Bronchial epithelial cell (primary cell): ENCODE data around the gene RPL7L1. TPM values are rescaled to one million over a fixed set of nuclear protein-coding genes. Genes with fewer than 3 reads are reported as not detected.

Source experiments
- DNase-seq: peaks from one replicate; pipeline ENCODE4 v3.0.0-alpha.2; 2010; ENCODE audit warnings: low read depth
- FAIRE-seq: peaks from 2 replicates; lab custom pipeline; 2011; peaks lifted over from hg19 to GRCh38; lab: Jason Lieb, UNC
- H3K27me3 ChIP-seq: 2 replicates; pipeline ENCODE4 v1.5.1; 2011; ENCODE audit warnings: low read length; ENCODE audit not compliant: control insufficient read depth, insufficient read depth
- H3K36me3 ChIP-seq: 2 replicates; pipeline ENCODE4 v1.5.1; 2011; ENCODE audit warnings: low read length; ENCODE audit not compliant: control insufficient read depth, insufficient read depth
- H3K4me3 ChIP-seq: 2 replicates; pipeline ENCODE4 v1.5.1; 2011; ENCODE audit warnings: mild to moderate bottlenecking, low read depth, low read length, control low read depth
- total RNA-seq: library from RNA; depleted of rRNA; stranded (reverse); fragments of >200 nt; gene quantifications from 2 replicates; pipeline ENCODE4 v1.2.1, GENCODE V29; 2014
- TF ChIP-seq, protein P1 (sequence below): IDR thresholded peaks from 2 replicates; pipeline ENCODE4 v1.5.1; 2011; ENCODE audit warnings: mild to moderate bottlenecking, moderate library complexity, low read length, control low read depth, inconsistent platforms; ENCODE audit not compliant: insufficient read depth, severe bottlenecking

The RPL7L1 gene
- total RNA-seq, 1 donor from 2014 or later = 109 TPM

DNA sequence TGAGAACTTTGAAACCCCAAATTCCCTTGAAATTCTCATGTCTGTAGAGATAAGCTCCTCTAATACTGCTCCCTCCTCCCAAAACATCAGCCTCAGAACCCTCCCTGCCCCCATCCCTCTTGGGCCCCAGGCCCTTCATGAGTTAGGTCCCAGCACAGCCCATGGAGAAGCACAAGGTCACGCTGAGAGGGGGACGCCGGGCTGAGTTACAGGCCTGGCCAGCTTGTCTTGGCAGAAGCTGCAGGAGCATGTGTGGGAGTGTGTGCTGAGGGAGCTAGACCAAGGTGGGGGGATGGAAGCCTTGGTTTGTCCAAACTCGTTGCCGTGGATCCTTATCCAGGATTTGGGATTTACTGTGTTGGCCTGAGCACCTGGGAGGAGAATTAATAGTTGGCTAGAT, 27.9 kb downstream of the RPL7L1 start:
- H3K36me3 ChIP-seq = no peaks in the 10 kb centered on the region
- no peaks in the 10 kb centered on the region for H3K27me3 ChIP-seq
- H3K4me3 ChIP-seq = no peak overlapping the region
- DNase-seq = no peak
- TF ChIP-seq, protein P1, sequence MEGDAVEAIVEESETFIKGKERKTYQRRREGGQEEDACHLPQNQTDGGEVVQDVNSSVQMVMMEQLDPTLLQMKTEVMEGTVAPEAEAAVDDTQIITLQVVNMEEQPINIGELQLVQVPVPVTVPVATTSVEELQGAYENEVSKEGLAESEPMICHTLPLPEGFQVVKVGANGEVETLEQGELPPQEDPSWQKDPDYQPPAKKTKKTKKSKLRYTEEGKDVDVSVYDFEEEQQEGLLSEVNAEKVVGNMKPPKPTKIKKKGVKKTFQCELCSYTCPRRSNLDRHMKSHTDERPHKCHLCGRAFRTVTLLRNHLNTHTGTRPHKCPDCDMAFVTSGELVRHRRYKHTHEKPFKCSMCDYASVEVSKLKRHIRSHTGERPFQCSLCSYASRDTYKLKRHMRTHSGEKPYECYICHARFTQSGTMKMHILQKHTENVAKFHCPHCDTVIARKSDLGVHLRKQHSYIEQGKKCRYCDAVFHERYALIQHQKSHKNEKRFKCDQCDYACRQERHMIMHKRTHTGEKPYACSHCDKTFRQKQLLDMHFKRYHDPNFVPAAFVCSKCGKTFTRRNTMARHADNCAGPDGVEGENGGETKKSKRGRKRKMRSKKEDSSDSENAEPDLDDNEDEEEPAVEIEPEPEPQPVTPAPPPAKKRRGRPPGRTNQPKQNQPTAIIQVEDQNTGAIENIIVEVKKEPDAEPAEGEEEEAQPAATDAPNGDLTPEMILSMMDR = no peak
- no peak for FAIRE-seq

DNA sequence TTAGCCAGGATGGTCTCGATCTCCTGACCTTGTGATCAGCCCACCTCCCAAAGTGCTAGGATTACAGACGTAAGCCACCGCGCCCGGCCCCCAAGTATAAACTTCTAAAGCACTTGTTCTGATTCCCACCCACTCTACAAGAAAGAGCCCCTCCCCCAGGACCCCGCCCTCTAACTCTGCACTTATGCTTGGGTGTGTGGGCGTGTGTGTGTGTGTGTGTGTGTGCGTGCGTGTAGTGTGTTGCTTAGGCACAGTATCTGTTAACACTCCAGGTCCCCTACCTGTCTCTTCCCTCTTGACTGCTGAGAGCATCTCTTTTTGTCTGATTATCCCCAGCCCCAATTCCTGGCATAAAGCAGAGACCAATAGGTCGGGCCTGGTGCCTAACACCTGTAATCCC, 30.4 kb downstream of the RPL7L1 start:
- FAIRE-seq = no peak
- Histone ChIP-seq H3K36me3 (no peaks in the 10 kb centered on the region), H3K27me3 (no peaks in the 10 kb centered on the region), H3K4me3 (no peak overlapping the region)
- TF ChIP-seq, protein P1 = no peak
- no peak for DNase-seq

DNA sequence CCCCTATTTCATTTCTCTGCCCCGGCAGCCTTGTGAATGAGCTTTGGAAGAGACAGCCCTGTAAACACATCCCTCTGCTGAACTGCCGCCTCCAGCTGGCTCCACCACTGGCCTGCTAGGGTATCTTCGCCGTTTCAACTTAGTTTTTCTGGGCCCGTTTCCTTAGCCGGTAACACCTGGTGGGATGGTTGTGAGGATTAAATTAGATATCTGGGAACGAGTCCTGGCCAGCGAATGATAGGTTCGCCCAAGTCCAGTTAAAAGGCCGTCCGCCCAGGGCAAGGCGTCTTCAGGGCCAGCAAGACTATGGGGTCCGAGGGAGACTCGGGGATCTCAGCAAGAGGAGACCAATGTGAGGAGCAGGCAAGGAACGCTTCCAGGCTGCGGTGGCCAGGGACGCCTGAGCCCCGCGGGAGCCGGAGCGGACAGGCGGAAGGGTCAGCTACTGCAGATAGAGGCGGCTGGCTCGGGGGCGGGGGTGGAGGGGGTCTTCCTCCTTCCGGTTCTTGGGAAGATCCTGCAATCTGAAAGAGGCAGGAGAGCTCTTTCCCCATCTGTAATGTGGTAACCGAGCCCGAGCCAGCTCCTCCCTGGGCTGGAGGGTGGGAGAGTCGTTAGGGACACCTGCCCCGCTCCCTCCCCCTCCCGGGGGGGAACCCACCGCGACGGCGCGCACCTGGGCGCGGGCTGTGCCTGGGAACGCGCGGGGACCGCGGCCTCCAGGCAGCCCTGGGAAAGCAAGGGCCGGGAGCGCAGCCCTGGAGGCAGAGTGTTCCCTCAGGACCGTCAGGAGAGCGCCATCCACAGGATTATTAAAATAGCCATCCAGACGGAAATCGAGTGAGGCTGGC, 32.0 kb downstream of the RPL7L1 start:
- H3K4me3 ChIP-seq = no peak overlapping the region

DNA sequence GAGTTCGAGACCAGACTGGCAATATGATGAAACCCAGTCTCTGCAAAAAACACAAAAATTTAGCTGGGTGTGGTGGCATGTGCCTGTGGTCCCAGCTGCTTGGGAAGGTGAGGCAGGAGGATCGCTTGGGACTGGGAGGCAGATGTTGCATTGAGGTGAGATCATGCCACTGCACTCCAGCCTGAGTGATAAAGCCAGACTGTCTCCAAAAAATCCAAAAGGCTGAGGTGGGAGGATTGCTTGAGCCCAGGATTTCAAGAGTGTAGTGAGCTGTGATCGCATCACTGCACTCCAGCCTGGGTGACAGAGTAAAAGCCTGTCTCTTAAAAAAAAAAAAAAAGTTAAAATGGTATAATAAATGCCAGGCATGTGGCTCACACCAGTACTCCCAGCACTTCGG, 35.1 kb downstream of the RPL7L1 start:
- TF ChIP-seq, protein P1 = no peak
- DNase-seq (no peak), FAIRE-seq (no peak)
- Histone ChIP-seq H3K4me3 (no peak overlapping the region), H3K27me3 (no peaks in the 10 kb centered on the region), H3K36me3 (no peaks in the 10 kb centered on the region)

More for the DNA sequence above, 32.0 kb downstream of the RPL7L1 start:
- DNase-seq (no peak), FAIRE-seq (no peak)
- TF ChIP-seq, protein P1 = no peak
- no peaks in the 10 kb centered on the region for H3K27me3 ChIP-seq
- H3K36me3 ChIP-seq = no peaks in the 10 kb centered on the region

DNA sequence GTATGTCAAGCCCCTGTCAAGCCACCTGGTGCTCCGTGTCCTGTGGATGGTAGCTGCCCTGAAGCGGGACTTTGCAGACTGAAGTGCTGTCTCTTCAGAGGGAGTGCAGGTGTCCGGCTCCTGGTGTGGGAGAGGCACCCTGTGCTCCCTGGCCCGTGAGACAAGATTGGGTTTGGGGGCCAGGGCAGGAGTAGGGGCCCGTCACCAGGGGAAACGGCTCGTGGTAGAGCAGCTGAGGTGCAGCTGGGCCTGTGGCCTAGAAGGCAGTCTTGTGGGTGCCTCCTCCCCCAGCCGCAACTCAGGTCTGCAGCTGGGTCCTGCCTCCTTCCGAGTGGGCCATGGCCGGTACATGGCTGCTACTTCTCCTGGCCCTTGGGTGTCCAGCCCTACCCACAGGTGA, 36.3 kb downstream of the RPL7L1 start, which contains the start of gene PTCRA:
Gene PTCRA (plus strand): TSS at position 322 of the 400 bp plus-strand sequence. CDS start 17 bp downstream, at position 339.
- TF ChIP-seq, protein P1 = no peak
- FAIRE-seq (no peak), DNase-seq (no peak)
- H3K27me3 ChIP-seq = no peaks in the 10 kb centered on the region
- H3K4me3 ChIP-seq = no peak within 1 kb of the TSS
- H3K36me3 ChIP-seq = no peaks in the 10 kb centered on the region

DNA sequence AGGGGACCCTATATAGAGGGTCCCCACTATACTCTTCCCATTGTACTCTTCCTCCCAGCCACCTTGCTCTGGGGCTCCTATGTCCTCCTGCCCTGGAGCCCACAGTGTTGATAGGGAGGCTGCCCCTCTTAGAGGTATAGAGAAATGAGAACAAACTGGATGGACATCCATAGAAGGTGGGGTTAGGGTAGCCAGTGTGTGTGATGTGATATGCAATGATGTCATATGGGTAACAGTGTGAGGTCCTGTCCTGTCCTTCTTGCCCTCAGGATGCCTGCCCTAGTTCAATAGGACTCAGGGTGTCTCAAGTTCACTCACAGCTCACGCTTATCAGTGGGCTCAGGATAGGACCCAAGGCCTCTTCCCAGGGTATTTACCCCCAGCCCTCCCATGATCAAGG, 36.9 kb downstream of the RPL7L1 start:
- H3K4me3 ChIP-seq = no peak overlapping the region
- DNase-seq = no peak
- TF ChIP-seq, protein P1 = no peak
- no peaks in the 10 kb centered on the region for H3K27me3 ChIP-seq
- H3K36me3 ChIP-seq = no peaks in the 10 kb centered on the region
- peak; percentile 52 for FAIRE-seq
